Measurements from ENCODE around the gene C9orf50. TPM values are rescaled to one million over a fixed set of nuclear protein-coding genes. Genes with fewer than 3 reads are reported as not detected.

C9orf50 gene
- total and polyA plus RNA-seq, 2 donors (not counting 3 experiments of a cell fraction or from before 2014, with no cell fraction given), result not detected

GRCh38 chr9:129624947-129625346 lies 4.0 kb upstream of the C9orf50 start:
- no TSS peak for BruUV-seq (replicated peaks)
- ChIA-PET CTCF (interaction anchor here (0.7 to 7.5 kb wide), 16 partner anchors 11 to 522 kb away, joined by 3 to 232 read pairs (median 8); partner anchors contain the start of genes CRAT and PTPA), POLR2A (no interaction called here)
- Histone ChIP-seq H3K4me1 (ENCODE audit: control insufficient read depth, extremely low read depth, insufficient read depth, low read length) (peaks cover 16% of the 10 kb centered on the region), H3K79me2 (ENCODE audit: control insufficient read depth, insufficient read depth, low read length) (peaks cover 37% of the 10 kb centered on the region), H3K27me3 (ENCODE audit: control insufficient read depth in 2 of 2, insufficient read depth in 2 of 2, low read length in 2 of 2) (peaks cover 0 to 6% of the 10 kb centered on the region in 2 experiments), H3K36me3 (ENCODE audit: control insufficient read depth in 2 of 2, extremely low read depth in 1 of 2, insufficient read depth in 2 of 2, low read length in 2 of 2) (peaks cover 0 to 2% of the 10 kb centered on the region in 2 experiments), H3K4me2 (ENCODE audit: insufficient read depth, low read length) (no peak overlapping the region), H2AFZ (ENCODE audit: low read depth, low read length) (no peak overlapping the region), H3K27ac (ENCODE audit: insufficient read depth, low read depth, low read length) (no peak overlapping the region), H4K20me1 (replicated peaks; ENCODE audit: control insufficient read depth, extremely low read depth, insufficient read depth, low read length) (no peaks in the 10 kb centered on the region), H3K9ac (replicated peaks; ENCODE audit: extremely low read depth, insufficient read depth, low read length) (no peak overlapping the region), H3K9me1 (replicated peaks; ENCODE audit: control insufficient read depth, extremely low read depth, insufficient read depth, low read length) (no peaks in the 10 kb centered on the region), H3K4me3 (replicated peaks in 1 of 3; ENCODE audit: insufficient read depth in 1 of 3, low read depth in 1 of 3, low read length in 3 of 3) (no peak overlapping the region), H3K9me3 (replicated peaks; ENCODE audit: control insufficient read depth, insufficient read depth, low read length) (no peaks in the 10 kb centered on the region)
- no peak for FAIRE-seq
- TF ChIP-seq MYC (IDR thresholded peaks at IDR 0.05; ENCODE audit: low read depth, low read length) (no peak), POLR2A (IDR thresholded peaks at IDR 0.05; ENCODE audit: low read depth, low read length) (no peak), EZH2 (IDR thresholded peaks at IDR 0.05; ENCODE audit: borderline replicate concordance, low read depth, low read length, severe bottlenecking) (no peak), MAX (IDR thresholded peaks at IDR 0.05; ENCODE audit: insufficient read depth, insufficient read length) (no peak), POLR2AphosphoS5 (IDR thresholded peaks at IDR 0.05; ENCODE audit: insufficient read depth, low read depth, low read length) (no peak), FOS (IDR thresholded peaks at IDR 0.05; ENCODE audit: borderline replicate concordance, insufficient read depth, low read length) (no peak), JUN (IDR thresholded peaks at IDR 0.05; ENCODE audit: borderline replicate concordance, insufficient read depth, insufficient read length, low read depth) (no peak)
- TF ChIP-seq, protein P1, sequence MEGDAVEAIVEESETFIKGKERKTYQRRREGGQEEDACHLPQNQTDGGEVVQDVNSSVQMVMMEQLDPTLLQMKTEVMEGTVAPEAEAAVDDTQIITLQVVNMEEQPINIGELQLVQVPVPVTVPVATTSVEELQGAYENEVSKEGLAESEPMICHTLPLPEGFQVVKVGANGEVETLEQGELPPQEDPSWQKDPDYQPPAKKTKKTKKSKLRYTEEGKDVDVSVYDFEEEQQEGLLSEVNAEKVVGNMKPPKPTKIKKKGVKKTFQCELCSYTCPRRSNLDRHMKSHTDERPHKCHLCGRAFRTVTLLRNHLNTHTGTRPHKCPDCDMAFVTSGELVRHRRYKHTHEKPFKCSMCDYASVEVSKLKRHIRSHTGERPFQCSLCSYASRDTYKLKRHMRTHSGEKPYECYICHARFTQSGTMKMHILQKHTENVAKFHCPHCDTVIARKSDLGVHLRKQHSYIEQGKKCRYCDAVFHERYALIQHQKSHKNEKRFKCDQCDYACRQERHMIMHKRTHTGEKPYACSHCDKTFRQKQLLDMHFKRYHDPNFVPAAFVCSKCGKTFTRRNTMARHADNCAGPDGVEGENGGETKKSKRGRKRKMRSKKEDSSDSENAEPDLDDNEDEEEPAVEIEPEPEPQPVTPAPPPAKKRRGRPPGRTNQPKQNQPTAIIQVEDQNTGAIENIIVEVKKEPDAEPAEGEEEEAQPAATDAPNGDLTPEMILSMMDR (IDR thresholded peaks at IDR 0.05; ENCODE audit: extremely low read depth in 1 of 2, insufficient read depth in 1 of 2, low read depth in 1 of 2, low read length in 2 of 2), result no peak
- no peak for DNase-seq (ENCODE audit: low read depth, low spot score)
- dilution Hi-C loops (cut with MboI; ENCODE audit: extremely low pct_ligation_motif_present, low sequenced_read_pairs) (no loop called here), intact Hi-C loops (cut with micrococcal nuclease) (loop anchor here (1.0 kb wide), 4 partner anchors 14 to 494 kb away; no protein-coding TSS in a partner anchor)
